ENCODE results near the gene NR3C2.

NR3C2 gene

DNA sequence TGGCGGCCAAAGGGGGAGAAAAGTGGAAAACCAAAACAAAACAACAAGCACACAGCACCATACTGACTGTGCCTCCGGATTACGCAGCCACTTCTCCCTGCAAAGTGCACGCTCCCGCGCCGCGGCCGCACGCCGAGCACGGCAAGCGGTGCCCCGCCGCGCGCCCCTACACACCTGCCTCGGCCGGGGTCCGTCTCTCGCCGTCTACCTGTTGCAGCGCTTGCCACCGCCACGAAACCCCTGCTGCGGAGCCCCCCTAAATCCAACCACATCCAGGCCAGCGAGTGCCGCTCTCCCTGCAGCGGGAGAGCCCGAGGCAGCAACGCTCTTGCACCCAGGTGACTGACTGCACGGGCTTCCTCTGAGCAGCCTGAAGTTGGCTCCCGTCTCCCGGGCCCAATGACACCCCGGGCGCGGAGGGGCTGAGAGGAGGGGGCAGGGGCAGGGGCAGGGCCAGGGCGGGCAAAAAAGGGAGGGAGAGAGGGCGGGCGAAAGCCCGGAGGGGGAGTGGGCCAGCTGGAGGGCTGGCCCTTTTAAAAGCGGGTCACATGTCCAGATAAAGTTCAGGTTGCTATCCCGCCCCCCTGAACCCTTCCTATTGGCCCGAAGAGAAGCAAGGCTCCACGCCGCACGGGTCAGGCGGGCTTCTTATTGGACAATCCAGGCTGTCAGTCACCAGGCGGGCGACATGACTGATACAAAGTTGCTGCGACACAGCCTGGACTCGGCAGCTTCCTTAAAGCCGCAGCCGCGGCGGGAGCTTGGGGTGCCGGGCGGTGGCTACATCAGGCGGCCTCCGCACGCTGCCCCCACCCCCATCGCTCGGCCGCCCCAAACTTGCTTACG is at the start of gene NR3C2:
Gene NR3C2 (minus strand): TSS at position 429 of the 846 bp plus-strand sequence.
- peak; percentile 100 for DNase-seq (ENCODE audit: low spot score)

DNA sequence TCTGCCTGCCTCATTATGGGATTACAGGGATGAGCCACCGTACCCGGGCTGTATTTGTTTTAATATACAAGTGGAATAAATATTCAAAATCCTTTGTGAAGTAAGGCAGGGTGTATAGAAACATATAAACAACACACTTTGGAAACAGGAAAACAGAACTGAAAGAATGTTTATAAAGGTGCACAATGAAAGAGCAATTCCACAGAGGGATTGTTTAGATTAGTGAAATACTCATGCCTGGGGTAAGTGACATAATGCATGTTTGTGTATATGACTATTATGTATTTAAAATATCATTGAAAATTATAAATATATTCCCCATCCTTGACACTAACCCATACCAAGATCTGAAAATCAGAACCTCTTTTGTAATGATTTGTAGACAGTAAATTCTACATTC is 45.0 kb upstream of the NR3C2 start:
- no peak for DNase-seq (ENCODE audit: low spot score)

DNA sequence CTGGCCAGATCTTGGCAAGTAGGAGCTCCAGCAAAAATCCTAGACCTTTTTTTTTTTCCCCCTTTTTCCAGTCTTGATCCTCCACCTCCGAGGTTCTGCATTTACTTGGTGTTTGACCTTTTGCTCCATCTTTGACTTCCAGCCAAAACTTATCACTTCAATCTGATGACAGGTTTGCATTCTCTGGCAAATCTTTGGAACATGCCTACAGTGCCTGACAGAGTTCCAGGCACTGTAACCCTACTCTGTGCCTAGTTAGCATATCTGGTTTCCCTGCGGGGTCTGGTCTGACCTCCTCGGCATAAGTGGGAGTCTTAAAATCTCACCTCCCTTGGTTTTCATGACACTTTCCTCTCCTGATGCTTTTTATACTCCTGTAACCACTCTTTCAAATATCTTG is 39.4 kb upstream of the NR3C2 start:
- no peak for DNase-seq (ENCODE audit: low spot score)

DNA sequence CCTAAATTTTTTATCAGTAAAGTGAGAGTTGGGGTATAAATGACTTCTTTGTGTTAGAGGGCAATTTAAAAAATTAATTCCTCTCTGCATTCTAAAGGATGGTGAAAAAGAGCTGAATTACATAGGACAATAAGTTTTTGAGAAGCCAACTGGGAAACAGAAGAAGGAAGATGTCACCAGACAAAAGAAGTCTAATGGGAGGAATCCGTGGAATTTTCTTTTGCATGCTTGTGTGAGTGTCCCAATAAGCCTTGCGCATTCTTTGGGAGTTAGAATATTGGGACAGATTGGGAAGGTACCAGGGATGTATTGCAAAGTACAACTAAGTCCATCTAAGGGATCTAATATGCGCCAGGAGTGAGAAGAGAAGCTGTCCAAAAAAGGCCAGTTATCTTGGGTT is 35.1 kb upstream of the NR3C2 start:
- DNase-seq (ENCODE audit: low spot score): no peak

DNA sequence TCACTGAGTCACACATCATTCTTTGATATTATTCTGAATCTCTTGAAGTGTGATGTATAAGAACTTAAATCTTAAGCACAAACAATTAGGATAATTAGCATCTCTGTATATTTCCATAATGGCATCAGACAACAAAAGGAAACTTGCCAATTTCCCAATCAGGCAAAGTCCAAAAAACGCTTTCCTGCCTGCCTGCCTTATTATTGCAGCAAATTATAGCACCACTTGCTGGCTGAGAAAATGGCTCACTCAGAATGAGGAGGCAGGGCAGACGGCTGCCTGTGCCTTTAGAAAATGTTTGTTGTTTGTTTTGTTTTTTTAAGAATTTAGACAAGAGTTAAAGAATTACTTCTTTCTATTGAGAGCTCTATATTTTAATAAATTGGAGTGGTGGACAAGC is 27.7 kb upstream of the NR3C2 start:
- no peak for DNase-seq (ENCODE audit: low spot score)

DNA sequence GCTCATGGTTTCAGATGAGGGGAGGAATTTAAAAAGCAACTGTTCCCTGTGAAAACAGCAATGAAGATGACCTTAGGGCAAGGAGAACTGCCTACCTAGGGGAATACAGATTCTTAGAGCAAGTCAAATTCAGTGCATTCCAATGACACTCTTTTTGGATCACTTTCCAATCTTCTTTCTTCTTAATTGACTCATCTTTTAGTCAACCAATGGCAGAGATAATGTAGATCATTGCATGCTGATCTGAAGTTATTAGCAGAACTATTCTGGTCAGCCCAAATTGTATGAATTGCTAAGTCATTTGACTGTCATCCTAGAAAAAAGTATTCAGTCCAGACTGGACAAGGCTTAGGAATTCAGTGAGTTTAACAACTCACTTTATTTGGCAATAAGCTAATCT is 12.6 kb upstream of the NR3C2 start:
- peak; percentile 58 for DNase-seq (ENCODE audit: low spot score)

DNA sequence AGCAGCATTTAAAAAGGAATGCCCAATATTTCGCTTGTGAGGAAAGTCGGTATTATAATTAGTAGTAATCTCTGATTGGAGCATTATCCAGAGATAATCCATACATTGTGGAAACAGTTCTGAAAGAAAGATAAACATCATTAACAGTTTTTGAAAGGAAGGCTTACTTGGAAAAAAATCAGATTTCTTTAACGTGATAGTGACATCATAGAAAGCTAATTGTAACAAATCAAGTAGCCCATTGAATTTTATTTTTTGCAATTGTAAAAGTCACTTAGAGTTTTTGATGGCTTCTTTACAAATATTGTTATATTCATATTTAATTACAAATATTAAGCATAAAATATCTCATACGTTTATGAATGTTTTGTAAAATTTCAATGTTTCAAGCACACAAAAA is 11.6 kb upstream of the NR3C2 start:
- DNase-seq (ENCODE audit: low spot score): no peak

DNA sequence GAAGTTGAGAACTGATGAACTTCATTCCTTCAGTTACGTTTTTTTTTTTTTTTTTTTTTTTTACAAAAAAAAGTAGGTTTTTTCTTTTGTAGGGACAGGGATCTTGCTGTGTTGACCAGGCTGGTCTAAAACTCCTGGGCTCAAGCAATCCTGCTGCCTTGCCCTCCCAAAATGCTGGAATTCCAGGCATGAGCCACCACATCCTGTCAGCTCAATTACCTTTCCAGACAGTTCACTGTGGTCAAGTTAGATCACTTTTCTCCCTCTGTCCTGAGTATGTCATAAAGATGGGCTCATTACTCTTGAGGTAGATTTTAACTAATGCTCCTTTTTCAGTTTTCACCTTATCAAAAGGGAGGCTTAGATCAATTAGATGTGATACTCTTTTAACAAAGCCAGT is 10.8 kb upstream of the NR3C2 start:
- no peak for DNase-seq (ENCODE audit: low spot score)

DNA sequence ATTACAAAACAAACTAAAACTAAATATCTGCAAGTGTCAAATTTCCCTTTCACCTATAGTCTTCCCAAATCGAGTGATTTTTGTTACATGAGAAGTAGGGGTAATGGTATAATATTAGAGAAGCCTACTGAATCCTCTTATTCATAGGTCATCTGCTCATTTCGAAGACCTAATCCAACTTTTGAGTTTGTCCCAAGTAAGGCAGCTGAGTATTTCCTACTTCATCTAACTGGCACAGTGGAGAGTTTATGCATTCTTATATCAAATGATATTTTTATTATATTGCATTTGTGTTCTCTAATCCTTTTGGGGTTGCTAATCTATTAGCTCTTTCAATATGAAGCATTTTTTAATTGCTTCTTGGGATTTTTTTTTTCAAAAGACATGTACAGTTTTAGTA is 7.7 kb upstream of the NR3C2 start:
- no peak for DNase-seq (ENCODE audit: low spot score)

DNA sequence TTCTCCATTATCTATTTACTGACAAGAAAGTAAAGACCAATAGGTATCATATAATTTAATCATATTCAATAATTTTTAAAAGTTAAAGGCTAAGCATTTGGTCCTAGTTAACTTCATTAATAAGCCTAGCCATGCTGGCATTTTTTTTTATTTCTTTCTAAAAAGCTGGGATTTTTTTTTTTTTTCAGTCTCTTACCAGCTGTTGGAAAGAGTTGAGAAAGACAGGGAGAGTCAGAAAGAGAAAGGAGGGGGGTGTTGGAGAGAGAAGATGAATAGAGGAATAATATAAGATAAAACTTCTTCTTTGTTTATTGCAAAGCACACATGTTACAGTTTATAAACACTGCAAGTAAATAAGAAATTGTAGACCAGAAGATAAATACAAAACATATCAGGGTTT is 5.9 kb upstream of the NR3C2 start:
- DNase-seq (ENCODE audit: low spot score): no peak

DNA sequence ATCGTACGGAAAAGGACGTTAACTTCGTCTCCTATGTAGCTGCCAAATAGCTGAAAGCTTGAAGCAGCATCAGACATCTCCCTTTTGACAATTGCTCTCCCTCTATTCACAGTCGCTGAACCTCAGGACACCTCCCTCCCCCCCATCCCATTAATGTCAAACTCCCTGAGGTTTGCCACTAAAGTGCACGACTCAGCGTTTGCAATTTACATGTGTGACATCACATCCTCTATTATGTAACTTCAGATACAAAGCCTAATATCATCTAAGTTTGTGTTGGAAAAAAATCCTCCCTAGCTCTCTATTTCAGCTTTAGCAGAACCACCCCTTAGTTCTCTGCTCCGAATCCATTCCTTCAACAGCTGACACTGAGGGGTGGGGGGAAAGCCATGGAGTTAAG is 5.5 kb upstream of the NR3C2 start:
- DNase-seq (ENCODE audit: low spot score): peak; percentile 16

DNA sequence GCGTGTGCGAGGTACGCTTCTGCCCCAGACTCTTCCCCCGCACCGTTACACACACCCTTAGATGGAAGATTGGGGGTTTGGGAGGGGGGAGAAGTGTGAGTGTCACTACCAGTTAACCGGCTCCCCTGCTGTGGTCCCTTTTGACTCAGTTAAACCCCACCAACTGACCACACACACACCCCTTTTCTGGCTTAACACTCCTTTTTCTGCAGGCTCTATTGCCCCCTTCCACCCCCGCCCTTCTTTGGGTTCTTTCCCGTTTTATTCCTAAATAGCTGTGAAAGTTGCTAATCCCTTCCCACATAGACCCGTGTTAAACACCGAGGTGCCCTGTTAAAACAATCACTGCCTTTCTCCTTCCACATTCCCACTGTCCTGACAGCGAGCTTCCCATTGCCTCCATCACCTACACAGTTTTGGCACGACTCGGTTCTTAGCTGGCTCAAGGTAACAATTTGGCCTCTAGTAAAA is 3.7 kb upstream of the NR3C2 start:
- DNase-seq (ENCODE audit: low spot score): no peak

DNA sequence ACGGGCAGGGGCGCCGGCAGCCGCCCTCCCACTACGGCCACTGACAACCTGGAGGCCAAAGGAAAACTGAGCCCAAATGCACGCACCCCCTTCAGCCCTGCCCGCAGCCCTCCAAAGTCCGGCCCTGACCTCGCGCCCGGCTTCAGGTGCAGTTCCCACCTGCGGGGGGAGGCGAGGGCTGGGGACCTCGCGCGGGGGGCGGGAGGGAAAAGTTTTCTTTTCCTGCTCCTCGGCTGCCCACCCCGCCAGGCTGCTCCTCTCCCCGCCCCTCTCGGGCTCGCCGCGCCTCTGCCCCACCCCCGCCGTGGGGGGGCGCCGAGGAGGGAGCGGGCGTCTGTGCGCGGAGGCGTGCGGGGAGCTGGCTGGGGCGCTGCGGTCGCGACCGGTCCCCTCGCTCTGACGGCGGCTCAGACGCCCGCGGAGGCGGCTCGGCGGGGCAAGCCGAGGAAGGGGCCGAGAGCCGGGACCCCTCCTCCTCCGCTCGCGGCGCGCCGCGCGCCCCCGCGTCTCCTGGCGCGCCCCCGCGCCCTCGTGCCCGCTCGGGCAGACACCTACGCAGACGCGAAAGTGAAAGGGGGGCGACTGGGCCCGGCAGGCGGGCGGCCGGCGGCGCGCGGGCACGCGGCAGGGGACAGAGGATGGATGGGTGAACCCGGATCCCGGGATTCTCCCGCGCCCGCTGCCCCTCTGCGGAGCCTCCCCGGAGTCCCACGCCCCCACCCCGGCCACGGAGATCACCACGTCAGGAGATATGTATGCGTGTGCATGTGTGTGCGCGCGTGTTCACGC is 3.1 kb upstream of the NR3C2 start:
- DNase-seq (ENCODE audit: low spot score): peak; percentile 75

DNA sequence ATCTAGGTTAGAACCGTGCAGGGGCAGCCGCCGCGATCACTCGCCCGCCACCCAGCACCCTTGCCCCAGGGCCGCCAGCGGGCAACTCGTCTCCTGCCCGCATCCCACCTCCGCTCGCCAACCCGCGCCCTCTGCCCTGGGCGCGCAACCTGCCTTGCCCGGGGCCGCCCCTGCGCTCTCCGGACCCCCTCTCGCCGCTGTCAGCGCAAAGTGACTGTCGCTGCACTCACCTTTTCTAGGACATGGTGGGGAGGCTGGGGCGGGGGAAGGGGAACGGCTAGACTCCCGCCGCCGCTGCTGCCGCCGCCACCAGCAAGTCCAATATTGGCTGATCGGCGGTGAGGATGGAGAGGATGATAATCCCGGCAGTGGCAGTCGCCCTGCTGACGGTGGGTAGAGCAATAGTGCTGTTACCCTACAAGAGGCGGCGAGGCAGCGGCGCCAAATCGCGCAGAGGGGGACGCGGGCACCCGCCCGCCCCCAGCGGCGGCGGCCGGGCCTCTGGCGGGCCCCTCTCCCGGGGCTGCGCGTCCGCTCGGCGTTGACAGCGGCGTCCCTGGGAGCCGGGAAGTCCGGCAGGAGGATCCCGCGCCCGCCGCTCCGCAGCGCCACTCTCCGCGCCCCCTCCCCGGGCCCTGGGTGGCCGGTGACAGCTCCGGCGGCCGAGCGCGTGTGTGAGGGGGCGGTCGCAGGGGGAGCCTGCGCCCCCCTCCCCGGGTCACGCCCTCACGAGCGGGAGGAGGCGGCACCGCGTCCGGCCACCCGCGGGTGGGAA is 2.3 kb upstream of the NR3C2 start:
- DNase-seq (ENCODE audit: low spot score): peak; percentile 42

DNA sequence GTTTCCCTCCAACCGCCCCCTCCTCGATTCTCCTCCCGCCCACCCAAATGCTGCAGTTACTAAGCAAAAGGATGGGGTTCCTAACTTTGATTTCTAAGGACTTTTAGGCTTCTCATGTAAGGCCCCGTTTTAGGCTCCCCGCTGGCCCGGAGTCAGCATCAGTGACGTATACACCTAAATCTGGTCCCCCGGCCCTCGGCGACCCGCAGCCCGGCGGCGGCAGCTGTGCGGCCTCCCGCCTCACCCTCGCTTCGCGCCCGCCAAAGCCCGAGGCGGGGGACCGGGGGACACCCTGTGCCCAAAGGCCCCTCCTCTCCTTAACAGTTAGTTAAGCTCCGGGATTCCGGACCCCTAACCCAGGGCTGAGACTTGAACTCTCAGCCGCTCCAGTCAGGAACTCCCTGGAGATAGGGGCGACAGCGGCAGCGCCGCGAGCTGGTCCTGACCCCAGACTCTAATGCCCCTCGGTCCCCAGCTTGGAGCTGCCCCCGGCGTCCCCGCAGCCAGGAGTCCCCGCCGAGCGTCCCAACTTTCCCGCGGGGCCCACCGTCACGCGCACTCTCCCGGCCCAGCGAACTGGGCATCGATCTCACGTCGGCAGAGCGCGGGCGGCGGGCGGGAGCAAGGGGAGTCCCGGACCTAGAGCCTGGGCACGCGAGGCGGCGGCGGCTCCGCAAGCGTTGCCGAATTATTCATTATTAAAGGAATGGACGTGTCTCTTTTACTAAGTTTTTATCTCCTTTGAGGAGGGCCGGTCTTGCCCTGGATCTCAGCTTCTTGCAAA is 1.5 kb upstream of the NR3C2 start:
- peak; percentile 39 for DNase-seq (ENCODE audit: low spot score)

DNA sequence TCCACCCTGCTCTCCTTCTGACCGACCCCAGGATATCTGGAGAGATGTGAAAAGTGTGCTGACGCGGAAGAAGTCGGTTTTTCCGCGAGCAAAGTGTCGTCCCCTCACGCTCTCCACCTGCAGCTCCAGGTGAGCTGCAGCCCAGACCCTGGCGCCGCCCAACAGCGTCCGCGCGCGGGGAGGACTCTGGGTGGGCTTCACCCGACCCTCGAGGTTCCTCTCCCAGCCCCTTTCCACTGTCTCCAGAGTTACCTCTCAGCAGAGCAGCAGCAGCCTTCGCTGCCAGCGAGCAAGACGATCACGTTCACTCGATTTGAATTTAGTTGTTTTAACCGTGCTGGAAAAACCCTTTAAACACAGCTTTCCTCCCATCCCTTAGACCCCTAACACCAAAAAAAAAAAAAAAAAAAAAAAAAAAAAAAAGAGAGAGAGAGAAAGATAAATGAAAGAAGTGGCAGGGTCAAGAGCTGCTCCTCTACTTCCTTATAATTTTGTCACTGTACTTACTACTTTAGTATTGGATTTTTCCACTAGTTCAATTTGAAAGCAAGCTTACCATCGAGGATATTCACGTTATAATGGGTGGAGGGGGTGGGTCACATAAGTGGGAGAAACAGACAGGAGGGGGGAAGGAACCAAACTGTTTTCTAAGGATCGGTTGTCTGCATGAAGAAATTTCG is 758 bp upstream of the NR3C2 start:
- peak; percentile 23 for DNase-seq (ENCODE audit: low spot score)

DNA sequence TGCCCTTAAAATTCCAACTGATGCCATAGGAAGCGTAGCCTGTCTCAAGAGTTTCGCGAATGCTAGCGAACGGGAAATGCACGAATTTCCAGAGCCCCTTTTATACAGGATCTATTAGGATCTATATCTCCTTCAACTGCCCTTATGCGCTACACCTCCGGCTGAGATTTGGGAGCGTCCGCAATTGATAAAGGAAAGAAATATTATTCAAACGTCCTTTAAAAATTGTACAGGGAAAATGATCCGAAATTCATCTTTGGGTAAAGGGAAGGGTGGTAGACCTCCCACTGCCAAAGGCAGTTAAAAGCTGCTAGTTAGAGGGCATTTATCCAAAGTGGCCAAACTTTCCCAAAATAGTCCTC is 609 bp downstream of the NR3C2 start:
- DNase-seq (ENCODE audit: low spot score): no peak

DNA sequence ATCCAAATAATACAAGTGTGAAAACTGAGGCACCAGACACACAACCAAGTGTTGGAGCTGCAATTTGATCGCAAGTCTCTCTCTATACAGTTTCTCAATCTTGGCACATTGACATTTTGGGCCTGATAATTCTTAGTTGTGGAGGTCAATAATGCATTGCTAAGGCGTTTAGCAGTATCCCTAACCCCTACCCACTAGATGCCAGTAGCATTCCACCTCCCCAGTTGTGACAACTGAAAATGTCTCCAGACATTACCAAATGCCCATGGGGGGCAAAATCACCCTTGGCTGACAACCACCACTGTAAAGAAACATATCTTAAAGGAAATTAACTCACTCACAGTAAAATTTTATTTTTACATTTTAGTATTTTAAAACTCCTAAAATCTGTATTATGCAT is 4.2 kb downstream of the NR3C2 start:
- DNase-seq (ENCODE audit: low spot score): no peak

DNA sequence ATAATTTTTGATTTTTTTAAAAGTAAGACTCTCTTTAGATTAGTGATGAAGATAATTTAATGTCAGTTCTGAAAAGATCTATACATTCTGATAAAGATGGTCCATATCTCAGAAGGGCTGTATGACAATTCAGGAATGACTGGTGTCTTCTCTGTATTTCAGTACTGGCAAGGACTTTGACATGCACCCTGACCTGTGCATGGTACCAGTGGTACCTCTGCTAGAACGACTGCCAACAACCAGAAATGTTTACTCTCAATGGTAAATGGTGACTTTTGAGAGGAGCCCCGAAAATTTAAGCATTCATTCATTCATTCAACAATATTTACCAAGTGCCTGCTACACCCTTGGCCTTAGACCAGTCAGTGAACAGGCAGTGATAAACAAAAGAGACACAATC is 4.8 kb downstream of the NR3C2 start:
- DNase-seq (ENCODE audit: low spot score): no peak

DNA sequence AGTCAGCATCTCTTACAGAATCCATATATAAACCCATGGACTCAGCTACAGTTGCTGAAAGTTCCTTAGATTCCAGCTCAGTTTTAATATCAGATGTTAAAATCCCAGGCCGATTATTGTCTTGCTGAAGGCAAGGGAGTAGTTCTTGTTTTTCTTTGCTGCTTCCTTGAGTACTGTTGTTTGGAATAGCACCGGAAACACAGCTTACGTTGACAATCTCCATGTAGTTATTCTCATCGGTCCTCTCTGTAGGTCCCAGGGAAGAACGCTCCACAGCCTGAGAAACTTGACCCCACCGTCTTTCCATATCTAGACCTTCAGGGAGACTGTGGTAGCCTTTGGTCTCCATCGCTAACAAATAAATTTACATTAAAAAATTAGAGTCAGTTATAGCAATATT is 5.7 kb downstream of the NR3C2 start:
- no peak for DNase-seq (ENCODE audit: low spot score)
